HEK293 (cell line): ENCODE results near the gene FNDC5.
A peak's percentile ranks its signal among the peaks of the same experiment; 100 is the strongest.

Experiments used
- CTCF ChIA-PET: fragments of 350-600 bp; formaldehyde crosslinking; extraction: SDS; loops from one replicate; lab custom pipeline; 2021; ENCODE audit warnings: antibody characterized with exemption; lab: Yijun Ruan, JAX
- POLR2A ChIA-PET: fragments of 300-600 bp; formaldehyde crosslinking; extraction: SDS; loops from one replicate; lab custom pipeline; 2020; ENCODE audit warnings: antibody characterized with exemption, inconsistent platforms; lab: Yijun Ruan, JAX
- H3K27ac ChIP-seq: fragments of 200-500 bp; sonication (Bioruptor generic); 2 replicates; pipeline ENCODE4 v1.5.1; 2014; ENCODE audit warnings: low read depth, low read length, control low read depth, inconsistent platforms; ENCODE audit errors: extremely low read depth
- H3K36me3 ChIP-seq, 2 experiments: fragments of 200-500 bp in 1 of 2; sonication (Bioruptor generic) in 1 of 2; 1 replicate in 1 of 2; 2 replicates in 1 of 2; pipeline ENCODE4 v1.5.1; 2014 to 2017; ENCODE audit warnings: inconsistent platforms in 2 of 2, low read length in 2 of 2; ENCODE audit not compliant: control insufficient read depth in 2 of 2, insufficient read depth in 1 of 2
- H3K4me1 ChIP-seq: fragments of 200-500 bp; sonication (Bioruptor generic); 2 replicates; pipeline ENCODE4 v1.5.1; 2014; ENCODE audit warnings: mild to moderate bottlenecking, low read length, inconsistent platforms; ENCODE audit not compliant: control insufficient read depth, insufficient read depth
- H3K4me3 ChIP-seq: 2 replicates; pipeline ENCODE4 v1.5.1; 2011; ENCODE audit warnings: low read depth, mild to moderate bottlenecking, control low read depth, low read length, moderate library complexity
- H3K9me3 ChIP-seq: fragments of 200-500 bp; sonication (Bioruptor generic); 2 replicates; pipeline ENCODE4 v1.5.1; 2014; ENCODE audit warnings: low read depth, low read length, inconsistent platforms; ENCODE audit not compliant: control insufficient read depth, insufficient read depth
- BCL11A ChIP-seq: fragments of 450-650 bp; formaldehyde crosslinking; IDR thresholded peaks from 2 replicates; pipeline ENCODE4 v1.5.1; 2016; ENCODE audit warnings: low read depth, missing biosample characterization, missing genetic modification characterization
- BCL11B ChIP-seq: fragments of 450-650 bp; formaldehyde crosslinking; IDR thresholded peaks from 2 replicates; pipeline ENCODE4 v1.5.1; 2016; ENCODE audit warnings: low read depth, missing biosample characterization, missing genetic modification characterization
- KLF9 ChIP-seq: fragments of 450-650 bp; formaldehyde crosslinking; IDR thresholded peaks from 2 replicates; pipeline ENCODE4 v1.5.1; 2016; ENCODE audit warnings: missing biosample characterization, missing genetic modification characterization, low read depth
- SCRT1 ChIP-seq: fragments of 450-650 bp; formaldehyde crosslinking; IDR thresholded peaks from 2 replicates; pipeline ENCODE4 v1.5.1; 2016; ENCODE audit warnings: missing biosample characterization, missing genetic modification characterization, borderline replicate concordance
- ZBTB17 ChIP-seq: fragments of 450-650 bp; formaldehyde crosslinking; IDR thresholded peaks from 2 replicates; pipeline ENCODE4 v1.5.1; 2016; ENCODE audit warnings: missing biosample characterization, missing genetic modification characterization
- ZBTB20 ChIP-seq: fragments of 450-650 bp; formaldehyde crosslinking; IDR thresholded peaks from 2 replicates; pipeline ENCODE4 v1.5.1; 2016; ENCODE audit warnings: missing biosample characterization, missing genetic modification characterization
- ZEB2 ChIP-seq: fragments of 450-650 bp; formaldehyde crosslinking; IDR thresholded peaks from 2 replicates; pipeline ENCODE4 v1.5.1; 2016; ENCODE audit warnings: missing biosample characterization, missing genetic modification characterization
- ZFP3 ChIP-seq: fragments of 450-650 bp; formaldehyde crosslinking; IDR thresholded peaks from 2 replicates; pipeline ENCODE4 v1.5.1; 2016; ENCODE audit warnings: low read depth, missing biosample characterization, missing genetic modification characterization
- ZNF335 ChIP-seq: fragments of 450-650 bp; formaldehyde crosslinking; conservative IDR thresholded peaks from 2 replicates; pipeline ENCODE4 v1.5.1; 2016; ENCODE audit warnings: missing biosample characterization, missing genetic modification characterization
- ZNF366 ChIP-seq: fragments of 450-650 bp; formaldehyde crosslinking; conservative IDR thresholded peaks from 2 replicates; pipeline ENCODE4 v1.5.1; 2016; ENCODE audit warnings: missing biosample characterization, missing genetic modification characterization
- ZNF394 ChIP-seq: fragments of 450-650 bp; formaldehyde crosslinking; IDR thresholded peaks from 2 replicates; pipeline ENCODE4 v1.5.1; 2016; ENCODE audit warnings: missing biosample characterization, missing genetic modification characterization, mild to moderate bottlenecking, moderate library complexity, borderline replicate concordance
- ZNF544 ChIP-seq: fragments of 450-650 bp; formaldehyde crosslinking; IDR thresholded peaks from 2 replicates; pipeline ENCODE4 v1.5.0; 2017; ENCODE audit warnings: missing biosample characterization, missing genetic modification characterization
- ZNF623 ChIP-seq: fragments of 450-650 bp; formaldehyde crosslinking; IDR thresholded peaks from 2 replicates; pipeline ENCODE4 v1.5.1; 2016; ENCODE audit warnings: missing biosample characterization, missing genetic modification characterization
- ZNF664 ChIP-seq: fragments of 450-650 bp; formaldehyde crosslinking; IDR thresholded peaks from 2 replicates; pipeline ENCODE4 v1.5.1; 2016; ENCODE audit warnings: missing biosample characterization, missing genetic modification characterization
- TF ChIP-seq, protein P1 (sequence below): fragments of 450-650 bp; formaldehyde crosslinking; IDR thresholded peaks from 2 replicates; pipeline ENCODE4 v1.5.1; 2017; ENCODE audit warnings: missing biosample characterization, missing genetic modification characterization
- TF ChIP-seq, protein P2 (sequence below): IDR thresholded peaks from 2 replicates; pipeline ENCODE4 v1.6.1; 2011; ENCODE audit warnings: mild to moderate bottlenecking, low read depth, low read length, borderline replicate concordance
- TF ChIP-seq, protein P3 (sequence below): fragments of 450-650 bp; formaldehyde crosslinking; IDR thresholded peaks from 2 replicates; pipeline ENCODE4 v1.5.1; 2016; ENCODE audit warnings: missing biosample characterization, missing genetic modification characterization

FNDC5 gene

DNA sequence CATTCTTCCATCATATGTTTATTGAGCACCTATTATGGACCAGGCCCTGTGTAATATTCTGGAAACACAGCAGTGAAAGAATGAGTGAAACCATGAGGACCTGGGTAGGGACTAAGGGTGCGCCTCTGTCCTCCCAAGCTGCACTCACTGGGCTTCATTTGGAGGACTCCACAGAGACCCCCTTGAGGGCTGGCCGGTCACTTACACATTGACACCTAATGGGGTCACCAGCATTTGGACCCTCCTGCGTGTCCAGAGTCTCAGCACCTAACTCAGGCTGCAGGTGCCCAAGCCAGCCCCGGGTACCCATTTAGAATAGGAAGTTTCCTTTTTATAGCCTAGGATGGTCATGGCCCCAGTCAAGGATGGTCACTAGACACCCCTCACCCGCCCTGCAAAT is 2.8 kb upstream of the FNDC5 start:
- POLR2A ChIA-PET: no interaction called here
- no peaks in the 10 kb centered on the region; the same call in 1 of the 2 replicates for H3K4me1 ChIP-seq
- H3K9me3 ChIP-seq: no peaks in the 10 kb centered on the region
- H3K4me3 ChIP-seq: no peak overlapping the region
- no peak for TF ChIP-seq ZNF544 (tag by site-specific recombination)
- TF ChIP-seq, all 188 proteins: peak for 0
- CTCF ChIA-PET: interaction anchor here (0.6 to 5.1 kb wide), 20 partner anchors 10 to 557 kb away, joined by 3 to 50 read pairs (median 5); partner anchors contain the start of genes HPCA, S100PBP and YARS1
- peaks cover 0 to 3% of the 10 kb centered on the region in 2 experiments; a peak in 1 of 3 replicates for H3K36me3 ChIP-seq
- H3K27ac ChIP-seq: no peak overlapping the region

DNA sequence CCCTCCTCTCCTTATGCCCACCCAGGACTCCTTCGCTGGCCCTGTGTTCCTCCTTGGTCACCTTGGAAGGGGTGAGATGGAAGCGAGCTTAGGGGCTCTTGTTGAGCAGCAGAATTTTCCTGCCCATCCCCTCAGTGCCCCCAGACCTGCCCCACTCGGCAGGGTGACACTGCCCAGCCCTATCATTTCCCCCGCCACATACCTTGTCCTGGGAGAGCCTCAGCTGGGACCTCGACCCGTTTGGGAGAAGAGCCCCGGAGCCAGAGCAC is 1.4 kb upstream of the FNDC5 start:
- no peak overlapping the region for H3K27ac ChIP-seq
- POLR2A ChIA-PET: interaction anchor here (0.6 kb wide), 1 partner anchor 56 kb away, joined by 4 read pairs; no protein-coding TSS in a partner anchor
- no peak overlapping the region for H3K4me3 ChIP-seq
- no peaks in the 10 kb centered on the region; the same call in 1 of the 2 replicates for H3K4me1 ChIP-seq
- TF ChIP-seq ZEB2 (tag by site-specific recombination) (no peak), ZFP3 (tag by site-specific recombination) (no peak), BCL11B (tag by site-specific recombination) (no peak), ZBTB20 (tag by site-specific recombination) (no peak), SCRT1 (tag by site-specific recombination) (no peak), ZNF623 (no peak), ZNF394 (no peak), ZNF366 (tag by site-specific recombination) (no peak)
- TF ChIP-seq, protein P1, sequence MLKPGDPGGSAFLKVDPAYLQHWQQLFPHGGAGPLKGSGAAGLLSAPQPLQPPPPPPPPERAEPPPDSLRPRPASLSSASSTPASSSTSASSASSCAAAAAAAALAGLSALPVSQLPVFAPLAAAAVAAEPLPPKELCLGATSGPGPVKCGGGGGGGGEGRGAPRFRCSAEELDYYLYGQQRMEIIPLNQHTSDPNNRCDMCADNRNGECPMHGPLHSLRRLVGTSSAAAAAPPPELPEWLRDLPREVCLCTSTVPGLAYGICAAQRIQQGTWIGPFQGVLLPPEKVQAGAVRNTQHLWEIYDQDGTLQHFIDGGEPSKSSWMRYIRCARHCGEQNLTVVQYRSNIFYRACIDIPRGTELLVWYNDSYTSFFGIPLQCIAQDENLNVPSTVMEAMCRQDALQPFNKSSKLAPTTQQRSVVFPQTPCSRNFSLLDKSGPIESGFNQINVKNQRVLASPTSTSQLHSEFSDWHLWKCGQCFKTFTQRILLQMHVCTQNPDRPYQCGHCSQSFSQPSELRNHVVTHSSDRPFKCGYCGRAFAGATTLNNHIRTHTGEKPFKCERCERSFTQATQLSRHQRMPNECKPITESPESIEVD: no peak
- TF ChIP-seq, protein P2, sequence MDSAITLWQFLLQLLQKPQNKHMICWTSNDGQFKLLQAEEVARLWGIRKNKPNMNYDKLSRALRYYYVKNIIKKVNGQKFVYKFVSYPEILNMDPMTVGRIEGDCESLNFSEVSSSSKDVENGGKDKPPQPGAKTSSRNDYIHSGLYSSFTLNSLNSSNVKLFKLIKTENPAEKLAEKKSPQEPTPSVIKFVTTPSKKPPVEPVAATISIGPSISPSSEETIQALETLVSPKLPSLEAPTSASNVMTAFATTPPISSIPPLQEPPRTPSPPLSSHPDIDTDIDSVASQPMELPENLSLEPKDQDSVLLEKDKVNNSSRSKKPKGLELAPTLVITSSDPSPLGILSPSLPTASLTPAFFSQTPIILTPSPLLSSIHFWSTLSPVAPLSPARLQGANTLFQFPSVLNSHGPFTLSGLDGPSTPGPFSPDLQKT: no peak
- CTCF ChIA-PET: interaction anchor here (0.6 to 1.9 kb wide), 18 partner anchors 8 to 539 kb away, joined by 3 to 8 read pairs (median 4); partner anchors contain the start of genes HPCA, RNF19B, S100PBP and YARS1
- peaks cover 0 to 11% of the 10 kb centered on the region in 2 experiments; a peak in 1 of 3 replicates for H3K36me3 ChIP-seq
- H3K9me3 ChIP-seq: no peaks in the 10 kb centered on the region

DNA sequence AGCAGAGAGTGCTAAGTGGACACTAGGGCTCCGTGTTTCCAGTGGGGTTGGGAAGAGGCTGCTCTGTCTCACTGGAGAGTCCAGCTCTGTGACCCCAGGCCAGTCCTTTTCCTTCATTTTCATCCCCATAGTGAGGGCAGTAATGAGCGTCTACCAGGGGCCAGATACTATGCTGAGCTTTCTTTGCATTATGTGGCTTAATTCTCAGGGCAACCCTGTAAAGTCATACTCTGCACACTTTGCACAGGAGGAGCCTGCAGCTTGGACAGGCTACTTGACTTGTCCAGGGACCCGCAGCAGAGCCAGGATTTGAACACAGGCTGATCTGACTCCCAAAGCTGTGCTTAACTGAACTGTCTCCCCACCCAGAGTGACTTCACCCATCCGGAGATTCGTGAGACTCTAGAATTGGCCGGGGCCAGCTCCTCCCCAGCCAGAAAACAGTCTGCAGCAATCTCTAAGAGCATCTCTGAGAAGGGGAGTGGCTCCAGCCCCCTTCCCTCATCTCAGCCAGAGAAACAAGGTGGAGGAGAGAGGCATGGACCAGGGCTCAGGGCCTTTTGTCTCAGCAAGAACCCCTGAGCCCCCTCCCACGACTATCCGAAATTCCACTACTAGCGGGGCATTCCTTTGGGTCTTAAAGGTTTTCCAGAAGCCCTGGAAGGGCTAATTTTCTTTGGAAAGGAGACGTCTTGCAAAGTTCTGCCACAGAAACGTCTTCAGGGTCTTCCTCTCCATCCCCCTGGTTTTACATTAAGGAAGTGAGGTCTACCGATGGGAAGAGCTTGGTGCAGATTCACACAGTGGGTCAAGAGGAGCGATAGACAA is 866 bp upstream of the FNDC5 start:
- POLR2A ChIA-PET: interaction anchor here (0.6 kb wide), 1 partner anchor 56 kb away, joined by 4 read pairs; no protein-coding TSS in a partner anchor
- TF ChIP-seq KLF9: no peak
- 0 out of 2 replicates have a peak, but pooled peaks have one; percentile 39 for TF ChIP-seq BCL11A (tag by site-specific recombination)
- peak; percentile 36; the same call in 1 of the 2 replicates for TF ChIP-seq ZBTB17 (tag by site-specific recombination)
- TF ChIP-seq, protein P3, sequence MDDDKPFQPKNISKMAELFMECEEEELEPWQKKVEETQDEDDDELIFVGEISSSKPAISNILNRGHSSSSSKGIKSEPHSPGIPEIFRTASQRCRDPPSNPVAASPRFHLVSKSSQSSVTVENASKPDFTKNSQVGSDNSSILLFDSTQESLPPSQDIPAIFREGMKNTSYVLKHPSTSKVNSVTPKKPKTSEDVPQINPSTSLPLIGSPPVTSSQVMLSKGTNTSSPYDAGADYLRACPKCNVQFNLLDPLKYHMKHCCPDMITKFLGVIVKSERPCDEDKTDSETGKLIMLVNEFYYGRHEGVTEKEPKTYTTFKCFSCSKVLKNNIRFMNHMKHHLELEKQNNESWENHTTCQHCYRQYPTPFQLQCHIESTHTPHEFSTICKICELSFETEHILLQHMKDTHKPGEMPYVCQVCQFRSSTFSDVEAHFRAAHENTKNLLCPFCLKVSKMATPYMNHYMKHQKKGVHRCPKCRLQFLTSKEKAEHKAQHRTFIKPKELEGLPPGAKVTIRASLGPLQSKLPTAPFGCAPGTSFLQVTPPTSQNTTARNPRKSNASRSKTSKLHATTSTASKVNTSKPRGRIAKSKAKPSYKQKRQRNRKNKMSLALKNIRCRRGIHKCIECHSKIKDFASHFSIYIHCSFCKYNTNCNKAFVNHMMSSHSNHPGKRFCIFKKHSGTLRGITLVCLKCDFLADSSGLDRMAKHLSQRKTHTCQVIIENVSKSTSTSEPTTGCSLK (tag by site-specific recombination): no peak
- 0 out of 2 replicates have a peak, but pooled peaks have one; percentile 19 for TF ChIP-seq ZNF394
- TF ChIP-seq ZNF664 (tag by site-specific recombination): no peak
- peak; percentile 13; the same call in 1 of the 2 replicates for TF ChIP-seq ZNF335 (tag by site-specific recombination)
- CTCF ChIA-PET: interaction anchor here (0.6 to 1.9 kb wide), 24 partner anchors 8 to 1568 kb away, joined by 3 to 8 read pairs (median 3); partner anchors contain the start of genes HPCA, RNF19B, S100PBP and YARS1
- Histone ChIP-seq H3K9me3 (no peaks in the 10 kb centered on the region), H3K4me3 (no peak overlapping the region), H3K27ac (no peak overlapping the region), H3K36me3 (peaks cover 0 to 11% of the 10 kb centered on the region in 2 experiments; a peak in 1 of 3 replicates), H3K4me1 (no peaks in the 10 kb centered on the region; the same call in 1 of the 2 replicates)
